Neural cell (in vitro differentiated cells): Measurements from ENCODE around the gene OR10S1. TPM values are rescaled to one million over a fixed set of nuclear protein-coding genes. Genes with fewer than 3 reads are reported as not detected.
"Not testable (repeated sequence)": the region's sequence is repeated elsewhere in the genome, so short reads cannot be mapped to it uniquely, and the experiment has no call there.

ENCODE experiments used
- H2AFZ ChIP-seq: fragments of 200-600, 300-800 bp; sonication (generic), shearing (Covaris generic); 2 replicates; pipeline ENCODE4 v1.6.0; 2014; ENCODE audit warnings: low read depth, mild to moderate bottlenecking, antibody characterized with exemption, low read length, moderate library complexity
- H3F3A ChIP-seq: fragments of 200-600 bp; shearing (Covaris generic); 2 replicates; pipeline ENCODE4 v1.6.1; 2016; ENCODE audit warnings: mild to moderate bottlenecking, moderate library complexity, mixed read lengths, antibody characterized with exemption, low read length; ENCODE audit not compliant: insufficient read depth, poor library complexity, severe bottlenecking
- H3K27ac ChIP-seq: fragments of 200-600, 300-800 bp; sonication (generic), shearing (Covaris generic); 2 replicates; pipeline ENCODE4 v1.5.1; 2014; ENCODE audit warnings: mild to moderate bottlenecking, low read length, moderate library complexity
- H3K27me3 ChIP-seq: fragments of 300-800, 200-600 bp; sonication (generic), shearing (Covaris generic); 2 replicates; pipeline ENCODE4 v1.6.0; 2014; ENCODE audit warnings: mild to moderate bottlenecking, low read depth, low read length, moderate library complexity; ENCODE audit not compliant: insufficient read depth
- H3K36me3 ChIP-seq: fragments of 300-800, 200-600 bp; sonication (generic), shearing (Covaris generic); 2 replicates; pipeline ENCODE4 v1.5.1; 2014; ENCODE audit warnings: mild to moderate bottlenecking, antibody characterized with exemption, low read length, moderate library complexity; ENCODE audit not compliant: insufficient read depth
- H3K4me2 ChIP-seq: fragments of 300-800, 200-600 bp; sonication (generic), shearing (Covaris generic); 2 replicates; pipeline ENCODE4 v1.6.0; 2014; ENCODE audit warnings: mild to moderate bottlenecking, low read length
- H3K4me3 ChIP-seq: fragments of 300-800, 200-600 bp; sonication (generic), shearing (Covaris generic); 2 replicates; pipeline ENCODE4 v1.5.1; 2014; ENCODE audit warnings: mild to moderate bottlenecking, low read length, moderate library complexity
- H3K79me2 ChIP-seq: fragments of 200-600 bp; shearing (Covaris generic); replicated peaks from 2 replicates; pipeline ENCODE4 v1.6.0; 2014; ENCODE audit warnings: mild to moderate bottlenecking, low read length, moderate library complexity; ENCODE audit not compliant: insufficient read depth
- H3K9ac ChIP-seq: fragments of 300-800, 200-600 bp; sonication (generic), shearing (Covaris generic); 2 replicates; pipeline ENCODE4 v1.6.1; 2016; ENCODE audit warnings: mild to moderate bottlenecking, low read length, mixed read lengths
- H3K9me2 ChIP-seq: fragments of 200-600 bp; shearing (Covaris generic); 2 replicates; pipeline ENCODE4 v1.6.1; 2016; ENCODE audit warnings: mild to moderate bottlenecking, low read length, mixed read lengths; ENCODE audit not compliant: insufficient read depth
- H3K9me3 ChIP-seq: fragments of 200-600, 300-800 bp; sonication (generic), shearing (Covaris generic); 2 replicates; pipeline ENCODE4 v1.6.1; 2016; ENCODE audit warnings: mild to moderate bottlenecking, mixed run types, low read length, moderate library complexity, mixed read lengths
- H4K20me1 ChIP-seq: fragments of 200-600 bp; shearing (Covaris generic); 2 replicates; pipeline ENCODE4 v1.6.1; 2016; ENCODE audit warnings: mild to moderate bottlenecking, mixed run types; ENCODE audit not compliant: insufficient read depth
- CTCF ChIP-seq: fragments of 450-650 bp; IDR thresholded peaks from 2 replicates; pipeline ENCODE4 v1.5.1; 2014; ENCODE audit warnings: antibody characterized with exemption, mild to moderate bottlenecking, moderate library complexity; ENCODE audit not compliant: poor library complexity, severe bottlenecking
- EP300 ChIP-seq: fragments of 450-650 bp; conservative IDR thresholded peaks from 2 replicates; pipeline ENCODE4 v1.6.1; 2014; ENCODE audit warnings: antibody characterized with exemption, mild to moderate bottlenecking, moderate library complexity; ENCODE audit not compliant: poor library complexity, severe bottlenecking
- EZH2 ChIP-seq: fragments of 200-600, 300-800 bp; shearing (Covaris generic), sonication (generic); IDR thresholded peaks from 2 replicates; pipeline ENCODE4 v1.6.1; 2014; ENCODE audit warnings: antibody characterized with exemption, low read length, borderline replicate concordance, mild to moderate bottlenecking; ENCODE audit not compliant: insufficient read depth, poor library complexity, severe bottlenecking
- MXI1 ChIP-seq: fragments of 450-650 bp; conservative IDR thresholded peaks from 2 replicates; pipeline ENCODE4 v1.6.1; 2014; ENCODE audit warnings: antibody characterized with exemption, mild to moderate bottlenecking; ENCODE audit not compliant: poor library complexity, severe bottlenecking
- POLR2AphosphoS5 ChIP-seq: IDR thresholded peaks from 2 replicates; pipeline ENCODE4 v1.6.1; 2012
- RAD21 ChIP-seq: fragments of 450-650 bp; conservative IDR thresholded peaks from 2 replicates; pipeline ENCODE4 v1.6.1; 2014; ENCODE audit warnings: antibody characterized with exemption, mild to moderate bottlenecking, moderate library complexity
- REST ChIP-seq: IDR thresholded peaks from 2 replicates; pipeline ENCODE4 v1.6.1; 2012; ENCODE audit warnings: borderline replicate concordance
- SMC3 ChIP-seq: fragments of 450-650 bp; conservative IDR thresholded peaks from 2 replicates; pipeline ENCODE4 v1.6.1; 2014; ENCODE audit warnings: antibody characterized with exemption, mild to moderate bottlenecking, moderate library complexity; ENCODE audit not compliant: poor library complexity
- TAF1 ChIP-seq: IDR thresholded peaks from 2 replicates; pipeline ENCODE4 v1.6.1; 2012; ENCODE audit warnings: low read depth
- polyA plus RNA-seq: library from polyadenylated mRNA; depleted of rRNA; stranded (reverse); fragments of >200 nt; gene quantifications from 2 replicates; pipeline ENCODE4 v1.2.3, GENCODE V29; 2014

Gene OR10S1
- polyA plus RNA-seq, 1 donor from 2014 or later, result not detected

GRCh38 chr11:124015837-124016236 is 38.3 kb upstream of the OR10S1 start:
- H3K4me2 ChIP-seq, H4K20me1 ChIP-seq, H3K27me3 ChIP-seq, H3K27ac ChIP-seq, H2AFZ ChIP-seq, H3K9me2 ChIP-seq, H3K9me3 ChIP-seq, H3K79me2 ChIP-seq, H3K4me3 ChIP-seq, H3K9ac ChIP-seq, H3K36me3 ChIP-seq, H3F3A ChIP-seq: not testable (repeated sequence)

- Histone ChIP-seq H2AFZ (no peak within 1 kb of the TSS), H3K27me3 (no peaks in the 10 kb centered on the region)
- TF ChIP-seq REST, result no peak
- TF ChIP-seq EP300, result no peak
- TF ChIP-seq TAF1, result no peak
- TF ChIP-seq EZH2, result no peak
- TF ChIP-seq SMC3, result no peak
- TF ChIP-seq MXI1, result no peak
- TF ChIP-seq POLR2AphosphoS5, result no peak
- TF ChIP-seq RAD21, result no peak
- TF ChIP-seq CTCF, result no peak
Observed at GRCh38 chr11:124012697-124013096, 35.1 kb upstream of the OR10S1 start, which contains the start of gene OR10G4. Gene OR10G4, plus strand, starts transcription at chr11:124012997. Its CDS starts 2,578 bp downstream, at chr11:124015575.

GRCh38 chr11:123995119-123995518 is 17.5 kb upstream of the OR10S1 start, which contains the start of gene OR10G6:
Gene OR10G6, minus strand, starts transcription at chr11:123995161. Its CDS starts 0 bp downstream, at chr11:123995161.
- Histone ChIP-seq H3K27me3 (no peaks in the 10 kb centered on the region), H3K9ac (no peak within 1 kb of the TSS), H4K20me1 (no peaks in the 10 kb centered on the region), H3K9me3 (no peaks in the 10 kb centered on the region), H3K36me3 (no peaks in the 10 kb centered on the region), H3K4me3 (no peak within 1 kb of the TSS), H3F3A (no peaks in the 10 kb centered on the region), H3K79me2 (no peaks in the 10 kb centered on the region), H3K27ac (no peak within 1 kb of the TSS), H3K9me2 (no peaks in the 10 kb centered on the region), H2AFZ (no peak within 1 kb of the TSS), H3K4me2 (no peak within 1 kb of the TSS)
- no peak for TF ChIP-seq MXI1
- TF ChIP-seq EP300, result no peak
- TF ChIP-seq SMC3, result no peak
- TF ChIP-seq TAF1, result no peak
- TF ChIP-seq POLR2AphosphoS5, result no peak
- no peak for TF ChIP-seq CTCF
- TF ChIP-seq EZH2, result no peak

More at GRCh38 chr11:124012697-124013096, 35.1 kb upstream of the OR10S1 start, which contains the start of gene OR10G4:
- Histone ChIP-seq H3K27ac (no peak within 1 kb of the TSS), H3K9me3 (no peaks in the 10 kb centered on the region), H3F3A (no peaks in the 10 kb centered on the region), H4K20me1 (no peaks in the 10 kb centered on the region), H3K4me3 (no peak within 1 kb of the TSS), H3K4me2 (no peak within 1 kb of the TSS), H3K9me2 (no peaks in the 10 kb centered on the region), H3K36me3 (no peaks in the 10 kb centered on the region), H3K9ac (no peak within 1 kb of the TSS), H3K79me2 (no peaks in the 10 kb centered on the region)
